ENCODE measurements around the gene FTO. TPM values are rescaled to one million over a fixed set of nuclear protein-coding genes. Genes with fewer than 3 reads are reported as not detected.

FTO gene
- total and polyA plus RNA-seq, 2 of the 8 experiments (the other 6 are each of a cell fraction or from before 2014, with no cell fraction given), result 34.5 to 59.8 TPM

GRCh38 chr16:54030451-54030850 is 326.5 kb downstream of the FTO start:
- H3K56ac ChIP-seq (replicated peaks; ENCODE audit: insufficient read length, low read depth, low read length), result no peak overlapping the region
- no peak overlapping the region for H2BK120ac ChIP-seq (replicated peaks; ENCODE audit: low read depth, low read length)
- H2BK12ac ChIP-seq (ENCODE audit: low read depth, low read length), result no peak overlapping the region
- H3K79me1 ChIP-seq (ENCODE audit: low read depth, low read length), result no peaks in the 10 kb centered on the region
- FAIRE-seq (no peak), DNase-seq (ENCODE audit: low read depth in 1 of 2, low spot score in 2 of 2) (no peak)
- H3K4ac ChIP-seq (replicated peaks; ENCODE audit: insufficient read length, low read depth, low read length), result no peak overlapping the region
- no peak overlapping the region for H2AK5ac ChIP-seq (ENCODE audit: low read depth, low read length)
- H3K27ac ChIP-seq (ENCODE audit: low read depth, low read length), result no peak overlapping the region
- CTCF ChIA-PET (ENCODE audit: partially characterized antibody), result no interaction called here
- H3K36me3 ChIP-seq (ENCODE audit: control insufficient read depth in 2 of 4, insufficient read depth in 4 of 4, low read length in 3 of 4), result no peaks in the 10 kb centered on the region
- POLR2A ChIA-PET (ENCODE audit: partially characterized antibody), result no interaction called here
- H2BK20ac ChIP-seq (ENCODE audit: low read length), result no peak overlapping the region
- H4K5ac ChIP-seq (ENCODE audit: insufficient read length, low read depth, low read length), result no peak overlapping the region
- no peaks in the 10 kb centered on the region for H3K4me1 ChIP-seq (replicated peaks in 1 of 4; ENCODE audit: control insufficient read depth in 3 of 4, insufficient read depth in 4 of 4, low read length in 3 of 4)
- H3K4me2 ChIP-seq (ENCODE audit: insufficient read depth in 1 of 2, low read depth in 2 of 2, low read length in 2 of 2), result no peak overlapping the region
- no peak overlapping the region for H3K23ac ChIP-seq (ENCODE audit: insufficient read length)
- H2BK5ac ChIP-seq (ENCODE audit: low read depth, low read length), result no peak overlapping the region
- H2AFZ ChIP-seq (ENCODE audit: low read length), result no peak overlapping the region
- no peak overlapping the region for H2BK15ac ChIP-seq (ENCODE audit: low read length)
- 100% methylated on average over 1 of the region's 1 CpG; no CpG with 5 or more reads in 1 of the 2 experiments for WGBS, 2 experiments (ENCODE audit: extremely low coverage in 1 of 2, insufficient coverage in 1 of 2, insufficient read length in 1 of 2, insufficient replicate concordance in 2 of 2, low coverage in 1 of 2, low lambda C conversion rate in 2 of 2, missing lambda C conversion rate in 1 of 2)
- no peaks in the 10 kb centered on the region; a peak in 1 of 4 replicates for H3K9me3 ChIP-seq (ENCODE audit: insufficient read depth in 2 of 2, low read depth in 1 of 2, low read length in 1 of 2)
- TF ChIP-seq KDM4A (IDR thresholded peaks at IDR 0.05; ENCODE audit: low read depth, low read length, severe bottlenecking), result no peak
- H4K8ac ChIP-seq (ENCODE audit: extremely low read depth, insufficient read depth, low read length), result no peak overlapping the region
- H4K91ac ChIP-seq (replicated peaks; ENCODE audit: insufficient read length, low read length), result no peak overlapping the region
- H4K20me1 ChIP-seq (replicated peaks in 1 of 2; ENCODE audit: control insufficient read depth in 1 of 2, insufficient read depth in 2 of 2, low read length in 2 of 2), result no peaks in the 10 kb centered on the region
- H3K79me2 ChIP-seq (ENCODE audit: control insufficient read depth in 1 of 2, insufficient read depth in 2 of 2, low read length in 2 of 2), result no peaks in the 10 kb centered on the region
- H3K9ac ChIP-seq (replicated peaks in 1 of 4; ENCODE audit: extremely low read depth in 1 of 4, low read depth in 3 of 4, low read length in 3 of 4), result no peak overlapping the region
- no peak overlapping the region for H3K4me3 ChIP-seq (ENCODE audit: extremely low read depth in 1 of 4, insufficient read depth in 2 of 4, low read depth in 3 of 4, low read length in 4 of 4)
- no peaks in the 10 kb centered on the region for H3K27me3 ChIP-seq (replicated peaks in 1 of 4; ENCODE audit: control insufficient read depth in 3 of 4, extremely low read depth in 1 of 4, insufficient read depth in 3 of 4, low read length in 3 of 4)
- no peaks in the 10 kb centered on the region for H3K23me2 ChIP-seq (ENCODE audit: low read depth, low read length)
- no peak overlapping the region for H3K14ac ChIP-seq (ENCODE audit: insufficient read length)
- H3K18ac ChIP-seq (ENCODE audit: extremely low read depth, low read length), result no peak overlapping the region

Measured in H1 (cell line).